HL-60/S4 treated with retinoic acid at 250 ng/mL for 4 days and 3 days (cell line): ENCODE data around the gene OGG1.

Experiments used
- in situ Hi-C: fragments of 300-500 bp; cut with MboI; formaldehyde crosslinking; loops from 2 replicates; pipeline ENCODE4 v1.7.0; 2022; ENCODE audit warnings: low sequenced_read_pairs

Gene OGG1

DNA sequence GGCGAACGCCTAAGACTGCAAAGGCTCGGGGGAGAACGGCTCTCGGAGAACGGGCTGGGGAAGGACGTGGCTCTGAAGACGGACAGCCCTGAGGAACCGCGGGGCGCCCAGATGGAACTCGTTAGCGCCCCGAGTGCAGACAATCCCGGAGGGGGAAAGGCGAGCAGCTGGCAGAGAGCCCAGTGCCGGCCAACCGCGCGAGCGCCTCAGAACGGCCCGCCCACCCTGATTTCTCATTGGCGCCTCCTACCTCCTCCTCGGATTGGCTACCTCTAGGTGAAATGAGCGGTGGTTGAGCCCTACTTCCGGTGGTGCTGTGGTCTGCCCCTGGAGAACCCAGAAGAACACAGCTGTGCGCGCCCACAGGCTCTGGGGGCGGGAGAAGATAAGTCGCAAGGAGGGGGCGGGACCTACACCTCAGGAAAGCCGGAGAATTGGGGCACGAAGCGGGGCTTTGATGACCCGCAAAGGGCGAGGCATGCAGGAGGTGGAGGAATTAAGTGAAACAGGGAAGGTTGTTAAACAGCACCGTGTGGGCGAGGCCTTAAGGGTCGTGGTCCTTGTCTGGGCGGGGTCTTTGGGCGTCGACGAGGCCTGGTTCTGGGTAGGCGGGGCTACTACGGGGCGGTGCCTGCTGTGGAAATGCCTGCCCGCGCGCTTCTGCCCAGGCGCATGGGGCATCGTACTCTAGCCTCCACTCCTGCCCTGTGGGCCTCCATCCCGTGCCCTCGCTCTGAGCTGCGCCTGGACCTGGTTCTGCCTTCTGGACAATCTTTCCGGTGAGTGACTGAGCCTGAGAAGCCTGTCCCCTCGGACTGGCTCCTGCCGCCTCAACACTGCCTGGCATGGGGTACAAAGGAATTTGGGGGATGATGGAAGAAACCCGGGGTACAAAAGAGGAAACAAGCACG, at the start of gene OGG1:
Gene OGG1, plus strand, starts transcription at position 308 of the 911 bp plus-strand sequence. Its CDS starts 335 bp downstream, at position 643.
- in situ Hi-C loops = no loop called here

DNA sequence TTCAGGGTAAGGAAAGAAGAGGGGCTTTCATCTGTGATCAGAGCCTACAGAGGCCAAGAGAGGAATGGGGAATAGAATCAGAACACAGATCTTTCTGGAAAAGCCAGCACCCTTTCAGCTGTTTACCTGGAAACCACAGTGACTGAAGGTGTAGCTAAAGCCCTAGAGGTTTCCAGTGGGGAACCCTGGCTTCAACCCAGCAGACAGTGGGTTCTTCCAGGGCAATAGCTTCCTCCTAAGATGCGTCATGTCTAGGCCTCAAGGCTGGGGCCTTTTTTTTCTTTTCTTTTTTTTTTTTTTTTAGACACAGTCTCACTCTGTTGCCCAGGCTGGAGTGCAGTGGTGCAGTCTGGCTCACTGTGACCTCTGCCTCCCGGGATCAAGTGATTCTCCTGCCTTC, 49.2 kb upstream of the OGG1 start:
- in situ Hi-C loops = no loop called here

DNA sequence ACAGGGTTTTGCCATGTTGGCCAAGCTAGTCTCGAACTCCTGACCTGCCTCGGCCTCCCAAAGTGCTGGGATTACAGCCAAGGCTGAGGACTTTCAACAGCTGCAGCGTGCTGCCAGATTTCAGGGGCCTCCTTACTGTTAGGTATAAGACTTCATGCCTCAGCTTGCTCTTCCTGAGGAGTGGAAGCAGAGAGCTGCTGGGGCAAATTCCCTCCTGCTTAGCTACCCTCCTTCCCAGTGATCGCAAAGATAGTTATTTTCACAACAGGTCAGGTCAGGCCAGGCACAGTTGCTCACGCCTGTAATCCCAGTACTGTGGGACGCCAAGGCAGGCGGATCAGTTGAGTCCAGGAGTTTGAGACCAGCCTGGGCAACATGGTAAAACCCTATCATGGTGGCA, 48.7 kb upstream of the OGG1 start:
- in situ Hi-C loops = no loop called here

DNA sequence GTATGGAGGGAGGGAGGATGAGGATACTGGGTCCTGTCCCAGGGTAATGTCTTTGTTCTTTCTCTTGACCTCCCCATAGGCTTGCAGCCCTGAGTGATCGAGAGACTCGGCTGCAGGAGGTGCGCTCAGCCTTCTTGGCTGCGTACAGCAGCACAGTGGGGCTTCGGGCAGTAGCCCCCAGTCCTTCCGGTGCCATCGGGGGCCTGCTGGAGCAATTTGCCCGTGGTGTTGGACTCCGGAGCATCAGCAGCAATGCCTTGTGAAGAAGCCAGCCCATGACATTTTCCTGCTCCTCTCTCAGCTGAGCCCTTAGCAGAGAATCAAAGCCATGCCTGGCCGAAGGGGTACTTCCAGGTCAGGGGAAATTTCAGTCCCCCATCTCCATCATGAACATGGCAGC, 48.0 kb upstream of the OGG1 start:
- in situ Hi-C loops = no loop called here

DNA sequence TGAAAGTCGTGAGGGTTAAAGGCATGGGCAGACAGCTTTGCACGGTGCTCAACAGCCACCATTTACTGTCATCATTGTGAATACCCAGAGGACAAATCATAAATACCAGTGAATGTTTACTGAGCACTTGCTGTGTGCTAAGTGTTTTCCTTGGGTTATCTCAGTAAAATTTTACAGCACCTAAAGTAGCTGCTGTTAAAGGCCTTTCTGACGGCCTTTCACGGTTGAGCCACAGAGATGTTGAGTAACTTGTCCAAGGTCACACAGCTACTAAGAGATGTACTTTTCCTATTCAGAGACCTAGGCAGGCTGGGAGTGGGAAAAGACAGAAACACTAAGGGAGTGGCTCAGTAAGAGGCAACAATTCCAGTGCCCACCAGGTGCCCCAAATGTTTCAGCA, 46.5 kb upstream of the OGG1 start:
- in situ Hi-C loops = no loop called here

DNA sequence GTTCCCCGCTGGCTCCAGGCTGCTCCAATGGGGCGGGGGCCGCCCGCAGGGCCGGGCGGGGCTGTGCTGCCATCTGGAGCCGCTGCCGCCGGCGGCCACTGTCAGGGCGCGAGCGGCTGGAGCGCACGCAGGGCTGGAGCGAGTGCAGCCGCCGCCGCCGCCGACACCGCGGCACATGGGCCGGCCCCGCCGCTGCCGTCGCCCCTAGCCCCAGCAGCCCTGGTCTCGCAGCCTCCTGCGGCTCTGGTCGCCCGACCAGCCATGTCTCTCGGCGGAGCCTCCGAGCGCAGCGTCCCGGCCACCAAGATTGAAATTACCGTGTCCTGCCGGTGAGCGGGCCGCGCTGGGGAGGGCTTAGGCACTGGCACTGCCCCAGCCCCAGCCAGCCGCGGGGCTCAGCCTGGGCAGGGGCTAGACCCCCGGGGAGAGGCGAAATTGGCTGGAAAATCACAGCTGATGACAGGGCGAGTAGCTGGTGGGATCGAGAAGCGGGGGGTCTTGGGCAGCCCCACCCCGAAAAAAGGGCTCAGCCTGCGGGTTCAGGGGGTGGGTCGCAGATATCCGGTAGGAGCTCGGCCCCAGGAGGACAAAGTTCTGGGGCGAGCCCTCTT, 45.9 kb upstream of the OGG1 start, which contains the start of gene CPNE9:
Gene CPNE9, plus strand, starts transcription at position 98 of the 611 bp plus-strand sequence. Its CDS starts 164 bp downstream, at position 262.
- in situ Hi-C loops = no loop called here

DNA sequence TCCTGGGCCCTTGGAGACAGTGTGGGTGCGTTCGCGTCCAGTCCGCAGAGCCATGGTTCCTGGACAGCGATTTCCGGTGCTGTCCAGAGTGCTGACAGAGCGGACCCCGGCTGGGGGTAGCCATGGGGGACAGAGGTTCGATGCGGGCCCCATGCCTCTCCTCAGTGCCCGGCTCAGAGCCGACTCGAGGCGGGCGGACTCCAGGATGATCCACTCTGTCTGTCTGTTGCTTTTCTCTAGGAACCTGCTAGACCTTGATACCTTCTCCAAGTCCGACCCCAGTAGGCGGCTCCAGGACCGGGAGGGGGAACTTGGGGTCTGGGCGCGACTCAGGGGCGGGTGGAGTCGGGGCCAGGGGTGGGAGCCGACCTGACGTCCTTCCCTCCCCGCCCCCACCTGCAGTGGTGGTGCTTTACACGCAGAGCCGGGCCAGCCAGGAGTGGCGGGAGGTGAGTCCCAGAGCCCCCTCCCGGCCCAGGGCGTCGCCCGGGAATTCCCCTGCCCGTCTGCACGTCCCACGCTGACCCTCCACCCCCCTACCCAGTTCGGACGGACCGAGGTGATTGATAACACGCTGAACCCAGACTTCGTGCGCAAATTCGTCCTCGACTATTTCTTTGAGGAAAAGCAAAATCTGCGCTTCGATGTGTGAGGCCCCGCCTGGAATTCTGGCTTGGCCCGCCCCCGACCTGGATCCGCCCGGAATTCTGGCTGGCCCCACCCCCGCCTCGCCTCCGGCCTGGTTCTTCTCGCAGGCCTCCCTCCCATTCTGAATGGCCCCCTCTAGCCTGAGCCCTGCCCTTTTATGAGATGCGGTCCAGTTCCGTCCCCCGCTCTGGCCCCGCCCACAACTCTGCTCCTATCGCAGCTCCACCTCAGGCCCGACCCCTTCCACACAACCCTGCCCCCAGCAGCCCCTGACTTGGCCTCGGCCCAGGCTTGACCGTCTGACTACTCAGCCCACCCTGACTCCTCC, 45.1 kb upstream of the OGG1 start:
- in situ Hi-C loops = no loop called here

DNA sequence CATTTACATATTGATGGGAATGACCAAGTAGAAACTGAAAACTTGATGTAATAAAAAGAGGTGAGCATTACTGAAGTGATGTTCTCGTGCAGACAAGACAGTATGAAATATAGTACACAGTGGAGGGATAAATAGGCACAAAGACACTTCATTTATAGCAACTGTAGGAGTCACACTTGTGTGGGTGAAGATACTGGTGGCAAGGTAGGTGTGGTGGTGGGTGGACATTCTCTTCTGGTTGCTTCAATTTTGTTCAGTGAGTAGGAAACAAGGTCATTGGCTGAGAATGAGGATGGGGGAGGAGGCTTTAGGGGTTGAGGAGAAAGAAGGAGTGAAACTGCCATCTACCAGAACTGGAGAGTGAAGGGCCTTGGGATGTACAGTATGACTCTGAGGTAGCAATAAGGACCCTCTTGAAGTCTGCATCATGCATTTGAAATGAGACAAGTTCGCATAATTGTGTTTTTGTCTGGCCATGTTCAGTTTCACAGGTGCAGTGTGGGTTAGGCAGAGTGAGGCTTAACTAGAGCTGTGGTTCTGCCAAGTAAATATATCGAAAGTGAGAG, 39.5 kb upstream of the OGG1 start:
- in situ Hi-C loops = no loop called here

DNA sequence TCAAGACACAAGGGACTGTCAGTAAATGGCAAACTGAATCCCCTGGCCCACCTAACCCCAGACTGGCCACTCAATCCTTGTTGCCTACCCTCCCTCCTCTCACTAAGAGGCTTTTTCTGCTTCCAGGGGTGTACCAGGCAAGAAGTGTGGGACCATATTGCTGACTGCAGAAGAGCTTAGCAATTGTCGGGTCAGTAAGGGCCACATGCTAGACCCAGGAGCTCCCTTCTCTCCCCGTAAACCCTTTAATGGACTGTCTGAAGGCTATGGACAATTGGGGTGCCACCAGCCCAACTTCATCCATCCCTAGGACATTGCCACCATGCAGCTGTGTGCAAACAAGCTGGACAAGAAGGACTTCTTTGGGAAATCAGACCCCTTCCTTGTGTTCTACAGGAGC, 37.3 kb upstream of the OGG1 start:
- in situ Hi-C loops = no loop called here

DNA sequence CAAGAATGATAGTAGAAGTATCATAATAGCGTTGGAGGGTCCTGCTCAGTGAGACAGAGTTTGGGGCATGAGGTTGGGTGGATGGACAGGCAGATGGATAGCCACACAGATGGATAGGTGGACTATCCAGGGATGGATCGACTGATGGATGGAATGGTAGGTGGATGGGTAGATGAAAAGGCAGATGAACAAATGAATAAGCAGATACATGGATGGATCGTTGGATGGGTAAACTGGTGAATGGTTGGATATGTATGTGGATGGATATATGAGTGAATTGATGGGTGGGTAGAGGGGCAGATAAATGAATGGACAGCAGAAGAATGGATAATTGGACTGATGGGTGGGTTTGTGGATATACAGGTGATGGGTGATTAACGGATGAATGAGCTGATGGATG, 36.6 kb upstream of the OGG1 start:
- in situ Hi-C loops = no loop called here

DNA sequence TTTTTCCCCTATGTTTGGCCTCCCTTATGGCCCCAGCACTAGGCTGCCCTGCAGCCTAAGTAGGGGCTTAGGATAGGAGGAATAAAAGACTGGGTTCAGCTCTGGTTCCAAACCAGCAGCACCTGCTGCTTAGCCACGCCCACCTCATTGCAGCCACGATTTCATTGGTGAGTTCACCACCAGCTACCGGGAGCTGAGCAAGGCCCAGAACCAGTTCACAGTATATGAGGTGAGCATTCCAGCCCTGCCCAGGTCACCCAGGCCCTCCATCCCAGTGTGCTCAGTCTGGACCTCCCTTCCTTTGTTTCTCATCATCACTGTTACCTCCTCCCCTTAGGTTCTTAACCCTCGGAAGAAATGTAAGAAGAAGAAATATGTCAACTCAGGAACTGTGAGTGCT, 34.6 kb upstream of the OGG1 start:
- in situ Hi-C loops = no loop called here

DNA sequence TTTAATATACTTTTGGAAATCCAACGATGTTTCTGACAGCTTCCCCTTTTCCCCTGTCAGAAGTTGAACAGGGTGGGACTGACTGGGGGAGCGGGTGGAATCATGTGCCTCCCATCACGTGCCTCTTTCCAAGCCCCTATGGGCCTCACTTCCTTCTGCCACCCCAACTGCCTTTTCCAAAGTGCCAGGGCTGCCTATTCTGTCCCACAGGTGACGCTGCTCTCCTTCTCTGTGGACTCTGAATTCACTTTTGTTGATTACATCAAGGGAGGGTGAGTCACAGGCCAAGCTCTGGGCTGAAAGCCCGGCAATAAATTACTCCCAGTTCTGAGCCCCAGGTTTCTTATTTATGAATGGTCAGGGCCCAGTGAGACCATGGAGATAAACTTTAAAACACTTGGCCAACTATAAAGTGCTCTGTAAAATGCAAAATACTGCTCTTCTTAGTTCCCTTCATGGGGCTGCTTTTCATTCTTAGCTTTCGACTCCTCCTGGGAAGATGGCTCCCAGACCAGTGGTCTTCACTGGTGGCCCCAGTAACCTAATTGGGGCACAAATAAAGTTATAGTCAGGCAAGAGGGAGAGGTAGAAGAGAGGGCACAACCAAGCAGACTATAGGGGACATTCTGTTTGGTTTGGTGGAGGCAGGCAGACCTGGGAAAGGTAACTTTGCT, 33.9 kb upstream of the OGG1 start:
- in situ Hi-C loops = no loop called here

DNA sequence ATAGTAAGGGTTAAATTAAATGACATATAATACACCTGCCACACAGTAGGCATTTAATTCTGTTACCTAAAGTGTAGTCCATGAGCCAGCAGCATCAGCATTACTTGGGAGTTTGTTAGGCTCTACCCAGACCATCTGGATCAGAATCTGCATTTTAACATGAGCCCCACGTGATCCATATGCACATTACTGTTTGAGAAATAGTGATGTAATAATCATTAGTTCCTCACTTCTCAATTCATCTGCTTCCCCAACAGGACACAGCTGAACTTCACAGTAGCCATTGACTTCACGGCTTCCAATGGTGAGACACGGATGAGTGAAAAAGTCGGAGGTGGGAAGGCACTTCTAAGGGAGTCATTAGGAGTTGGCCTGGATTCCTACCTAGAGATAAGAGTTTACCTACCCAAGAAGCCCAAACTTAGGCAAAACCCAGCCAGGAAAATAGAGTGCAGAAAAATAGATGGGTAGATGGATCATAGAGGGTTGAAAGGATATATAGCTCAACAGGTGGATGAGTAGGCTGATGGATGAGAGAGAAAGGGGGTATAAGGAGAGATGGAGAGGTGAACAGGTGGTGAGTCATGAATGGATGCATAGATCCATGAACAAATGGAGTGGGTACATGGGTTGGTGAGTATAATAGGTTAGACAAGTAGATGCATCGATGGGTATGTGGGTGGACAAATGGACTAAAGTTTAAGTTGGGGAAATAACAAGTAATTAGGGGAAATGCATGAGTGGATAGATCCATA, 32.8 kb upstream of the OGG1 start:
- in situ Hi-C loops = no loop called here

DNA sequence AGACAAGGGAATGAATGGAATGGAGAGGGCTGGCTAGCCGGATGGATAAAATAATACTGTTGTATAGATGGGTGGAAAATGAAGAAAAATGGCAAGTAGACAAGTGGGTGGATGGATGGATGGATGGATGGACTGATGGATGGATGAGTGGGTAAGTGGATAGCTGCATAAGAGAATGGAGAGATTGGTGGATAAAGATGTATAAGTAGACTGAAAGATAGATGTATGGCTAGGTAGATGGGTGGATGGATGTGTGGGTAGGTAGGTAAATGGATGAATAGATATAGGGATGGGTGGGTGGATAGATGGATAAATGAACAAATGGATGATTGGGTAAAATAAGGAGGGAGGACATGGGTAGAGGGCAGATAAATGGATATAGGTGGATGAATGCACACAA, 32.2 kb upstream of the OGG1 start:
- in situ Hi-C loops = no loop called here

DNA sequence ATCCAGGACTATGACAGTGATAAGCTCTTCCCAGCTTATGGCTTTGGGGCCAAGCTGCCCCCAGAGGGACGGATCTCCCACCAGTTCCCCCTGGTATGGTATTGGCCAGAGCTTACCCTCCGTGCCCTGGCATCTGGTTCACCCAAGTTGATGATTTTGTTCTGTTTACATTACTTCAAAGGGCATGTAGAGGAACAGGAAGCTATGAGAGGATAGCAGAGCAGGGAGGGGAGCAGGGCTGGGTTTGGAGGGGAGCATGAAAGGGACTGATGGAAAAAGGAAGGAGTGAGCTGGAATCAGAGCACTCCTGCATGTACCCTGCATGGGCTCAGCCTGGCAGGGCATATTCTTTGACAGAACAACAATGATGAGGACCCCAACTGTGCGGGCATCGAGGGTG, 31.6 kb upstream of the OGG1 start:
- in situ Hi-C loops = no loop called here

DNA sequence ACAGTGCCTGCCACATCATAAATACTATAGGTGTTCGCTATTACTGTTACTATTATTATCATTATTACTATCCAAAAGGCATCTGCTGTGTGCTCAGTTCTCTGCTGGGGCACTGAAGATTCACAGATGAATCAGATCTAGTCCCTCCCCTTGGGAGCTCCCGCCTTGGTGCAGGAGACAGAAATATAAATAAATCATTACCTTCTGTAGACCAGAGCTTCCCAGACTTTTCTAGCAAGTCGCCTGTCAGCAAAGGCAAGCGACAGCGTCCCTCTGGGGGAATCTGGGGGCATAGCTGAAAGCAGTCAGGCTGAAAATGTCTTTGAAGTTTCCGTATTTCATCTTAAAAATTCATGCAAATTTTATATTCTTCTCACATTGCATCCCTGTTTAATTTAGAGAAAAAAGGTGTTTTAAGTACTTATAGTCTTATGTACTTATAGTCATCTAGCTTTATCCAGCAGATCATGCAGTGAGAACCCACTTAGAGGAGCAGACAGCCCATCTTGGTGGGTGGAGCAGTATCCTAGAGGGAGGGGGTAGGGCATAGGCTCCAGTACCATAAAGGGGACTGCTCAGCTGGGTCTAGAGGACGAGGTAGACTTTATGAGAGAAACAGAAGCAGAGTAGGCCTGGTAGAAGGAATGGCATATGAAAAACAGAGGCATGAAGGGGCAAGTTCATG, 28.6 kb upstream of the OGG1 start:
- in situ Hi-C loops = no loop called here

DNA sequence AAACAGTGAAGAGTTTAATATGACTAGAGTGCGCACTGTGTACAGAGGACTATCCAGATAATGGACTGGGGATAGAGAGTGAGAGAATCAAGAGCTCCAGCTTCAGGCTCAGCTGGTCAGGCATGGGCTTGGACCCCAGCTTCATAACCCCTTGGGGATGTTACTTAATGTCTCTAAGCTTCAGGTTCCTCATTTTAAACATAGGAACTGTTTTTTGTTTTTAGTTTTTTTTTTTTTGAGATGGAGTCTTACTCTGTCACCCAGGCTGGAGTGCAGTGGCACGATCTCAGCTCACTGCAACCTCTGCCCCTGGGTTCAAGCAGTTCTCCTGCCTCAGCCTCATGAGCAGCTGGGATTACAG, 28.1 kb upstream of the OGG1 start:
- in situ Hi-C loops = no loop called here

DNA sequence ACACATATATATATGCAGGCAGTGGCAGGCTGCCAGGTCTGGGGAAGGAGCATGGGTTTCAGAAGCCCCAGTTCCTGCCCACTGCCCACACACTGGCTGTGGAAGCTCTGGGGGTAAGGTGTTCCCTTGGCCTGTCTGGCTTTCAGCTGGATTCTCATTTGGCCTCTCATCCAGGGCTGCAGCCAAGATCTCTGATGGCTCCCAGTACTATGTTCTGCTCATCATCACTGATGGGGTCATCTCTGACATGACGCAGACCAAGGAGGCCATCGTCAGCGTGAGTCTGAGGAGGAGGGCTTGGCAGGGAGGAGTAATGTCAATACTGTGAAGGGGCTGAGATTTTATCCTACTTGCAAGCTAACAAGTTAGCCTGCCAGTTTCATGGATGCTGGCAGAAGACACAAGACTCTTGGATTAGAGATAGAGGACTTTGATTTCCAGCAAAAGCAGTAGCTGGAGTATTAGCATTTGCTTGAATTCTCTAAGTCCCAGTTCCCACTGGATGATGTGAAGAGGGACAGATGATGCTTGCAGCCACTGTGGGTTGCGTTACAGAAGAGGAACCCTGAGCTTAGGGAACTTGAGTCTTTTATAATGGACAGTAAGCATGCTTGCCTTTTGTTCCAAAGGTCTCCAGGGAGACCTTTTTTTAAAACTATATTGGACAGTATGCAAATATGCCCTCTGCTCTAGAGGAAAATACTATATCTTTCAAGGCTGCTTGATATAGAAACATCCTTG, 23.8 kb upstream of the OGG1 start:
- in situ Hi-C loops = no loop called here
